HG02678 (cell line): ENCODE results near the gene ABCC3.

ENCODE experiments used
- ATAC-seq: cut with Tn5 transposase; IDR thresholded peaks from one replicate; pipeline ENCODE4 v1.9.1; 2021; ENCODE audit warnings: mild to moderate bottlenecking, moderate library complexity; ENCODE audit not compliant: unreplicated experiment

Gene ABCC3

GRCh38 chr17:50682441-50682840 lies 47.8 kb downstream of the ABCC3 start:
- ATAC-seq, result no peak

- ATAC-seq, result no peak
Observed at GRCh38 chr17:50682938-50683337, 48.3 kb downstream of the ABCC3 start.

GRCh38 chr17:50683434-50684287 lies 49.0 kb downstream of the ABCC3 start:
- ATAC-seq, result no peak

- no peak for ATAC-seq
Observed at GRCh38 chr17:50684288-50684611, 49.6 kb downstream of the ABCC3 start.

GRCh38 chr17:50684612-50685333 lies 50.1 kb downstream of the ABCC3 start:
- no peak for ATAC-seq

GRCh38 chr17:50685334-50685665 lies 50.6 kb downstream of the ABCC3 start:
- ATAC-seq, result no peak

GRCh38 chr17:50685691-50686493 lies 51.2 kb downstream of the ABCC3 start:
- no peak for ATAC-seq

- ATAC-seq, result no peak
Observed at GRCh38 chr17:50686494-50687199, 52.0 kb downstream of the ABCC3 start.

GRCh38 chr17:50687200-50688066 lies 52.8 kb downstream of the ABCC3 start:
- no peak for ATAC-seq

- no peak for ATAC-seq
Observed at GRCh38 chr17:50688245-50688644, 53.6 kb downstream of the ABCC3 start.

GRCh38 chr17:50689251-50689650 lies 54.6 kb downstream of the ABCC3 start:
- ATAC-seq, result no peak

GRCh38 chr17:50689956-50690886 lies 55.5 kb downstream of the ABCC3 start:
- ATAC-seq, result no peak

- ATAC-seq, result no peak
Observed at GRCh38 chr17:50690887-50691549, 56.3 kb downstream of the ABCC3 start.

GRCh38 chr17:50691550-50692447 lies 57.1 kb downstream of the ABCC3 start:
- ATAC-seq, result no peak

GRCh38 chr17:50692448-50693035 lies 57.9 kb downstream of the ABCC3 start:
- ATAC-seq, result no peak

GRCh38 chr17:50693036-50693682 lies 58.5 kb downstream of the ABCC3 start:
- no peak for ATAC-seq
